Neural cell (in vitro differentiated cells): ENCODE results near the gene USP32.

Experiments
- EP300 ChIP-seq: fragments of 450-650 bp; conservative IDR thresholded peaks from 2 replicates; pipeline ENCODE4 v1.6.1; 2014; ENCODE audit warnings: antibody characterized with exemption, mild to moderate bottlenecking, moderate library complexity; ENCODE audit not compliant: poor library complexity, severe bottlenecking
- EZH2 ChIP-seq: fragments of 200-600, 300-800 bp; shearing (Covaris generic), sonication (generic); IDR thresholded peaks from 2 replicates; pipeline ENCODE4 v1.6.1; 2014; ENCODE audit warnings: antibody characterized with exemption, low read length, borderline replicate concordance, mild to moderate bottlenecking; ENCODE audit not compliant: insufficient read depth, poor library complexity, severe bottlenecking
- MXI1 ChIP-seq: fragments of 450-650 bp; conservative IDR thresholded peaks from 2 replicates; pipeline ENCODE4 v1.6.1; 2014; ENCODE audit warnings: antibody characterized with exemption, mild to moderate bottlenecking; ENCODE audit not compliant: poor library complexity, severe bottlenecking
- POLR2AphosphoS5 ChIP-seq: IDR thresholded peaks from 2 replicates; pipeline ENCODE4 v1.6.1; 2012
- RAD21 ChIP-seq: fragments of 450-650 bp; conservative IDR thresholded peaks from 2 replicates; pipeline ENCODE4 v1.6.1; 2014; ENCODE audit warnings: antibody characterized with exemption, mild to moderate bottlenecking, moderate library complexity
- SMC3 ChIP-seq: fragments of 450-650 bp; conservative IDR thresholded peaks from 2 replicates; pipeline ENCODE4 v1.6.1; 2014; ENCODE audit warnings: antibody characterized with exemption, mild to moderate bottlenecking, moderate library complexity; ENCODE audit not compliant: poor library complexity
- TAF1 ChIP-seq: IDR thresholded peaks from 2 replicates; pipeline ENCODE4 v1.6.1; 2012; ENCODE audit warnings: low read depth
- TF ChIP-seq, protein P1 (sequence below): fragments of 450-650 bp; IDR thresholded peaks from 2 replicates; pipeline ENCODE4 v1.5.1; 2014; ENCODE audit warnings: antibody characterized with exemption, mild to moderate bottlenecking, moderate library complexity; ENCODE audit not compliant: poor library complexity, severe bottlenecking
- TF ChIP-seq, protein P2 (sequence below): IDR thresholded peaks from 2 replicates; pipeline ENCODE4 v1.6.1; 2012; ENCODE audit warnings: borderline replicate concordance

DNA sequence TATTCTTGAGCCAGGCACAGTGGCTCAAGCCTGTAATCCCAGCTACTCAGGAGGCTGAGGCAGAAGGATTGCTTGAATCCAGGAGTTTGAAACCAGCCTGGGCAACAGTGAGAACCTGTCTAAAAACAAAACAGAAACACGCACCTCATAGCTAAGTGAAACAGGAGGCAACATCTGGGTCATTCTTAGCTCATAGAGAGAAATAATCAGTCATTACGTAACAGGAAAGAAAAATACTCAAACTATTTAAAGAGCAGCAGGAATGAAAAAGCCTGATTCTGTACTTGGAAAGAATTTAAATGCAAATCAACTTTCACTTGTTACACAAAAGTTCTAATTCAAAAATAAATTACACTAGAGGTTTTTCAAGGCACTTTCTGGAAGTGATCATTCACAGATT lies 47.6 kb upstream of the USP32 start:
- TF ChIP-seq, protein P1, sequence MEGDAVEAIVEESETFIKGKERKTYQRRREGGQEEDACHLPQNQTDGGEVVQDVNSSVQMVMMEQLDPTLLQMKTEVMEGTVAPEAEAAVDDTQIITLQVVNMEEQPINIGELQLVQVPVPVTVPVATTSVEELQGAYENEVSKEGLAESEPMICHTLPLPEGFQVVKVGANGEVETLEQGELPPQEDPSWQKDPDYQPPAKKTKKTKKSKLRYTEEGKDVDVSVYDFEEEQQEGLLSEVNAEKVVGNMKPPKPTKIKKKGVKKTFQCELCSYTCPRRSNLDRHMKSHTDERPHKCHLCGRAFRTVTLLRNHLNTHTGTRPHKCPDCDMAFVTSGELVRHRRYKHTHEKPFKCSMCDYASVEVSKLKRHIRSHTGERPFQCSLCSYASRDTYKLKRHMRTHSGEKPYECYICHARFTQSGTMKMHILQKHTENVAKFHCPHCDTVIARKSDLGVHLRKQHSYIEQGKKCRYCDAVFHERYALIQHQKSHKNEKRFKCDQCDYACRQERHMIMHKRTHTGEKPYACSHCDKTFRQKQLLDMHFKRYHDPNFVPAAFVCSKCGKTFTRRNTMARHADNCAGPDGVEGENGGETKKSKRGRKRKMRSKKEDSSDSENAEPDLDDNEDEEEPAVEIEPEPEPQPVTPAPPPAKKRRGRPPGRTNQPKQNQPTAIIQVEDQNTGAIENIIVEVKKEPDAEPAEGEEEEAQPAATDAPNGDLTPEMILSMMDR = no peak
- no peak for TF ChIP-seq EZH2
- TF ChIP-seq POLR2AphosphoS5 = no peak
- TF ChIP-seq, protein P2, sequence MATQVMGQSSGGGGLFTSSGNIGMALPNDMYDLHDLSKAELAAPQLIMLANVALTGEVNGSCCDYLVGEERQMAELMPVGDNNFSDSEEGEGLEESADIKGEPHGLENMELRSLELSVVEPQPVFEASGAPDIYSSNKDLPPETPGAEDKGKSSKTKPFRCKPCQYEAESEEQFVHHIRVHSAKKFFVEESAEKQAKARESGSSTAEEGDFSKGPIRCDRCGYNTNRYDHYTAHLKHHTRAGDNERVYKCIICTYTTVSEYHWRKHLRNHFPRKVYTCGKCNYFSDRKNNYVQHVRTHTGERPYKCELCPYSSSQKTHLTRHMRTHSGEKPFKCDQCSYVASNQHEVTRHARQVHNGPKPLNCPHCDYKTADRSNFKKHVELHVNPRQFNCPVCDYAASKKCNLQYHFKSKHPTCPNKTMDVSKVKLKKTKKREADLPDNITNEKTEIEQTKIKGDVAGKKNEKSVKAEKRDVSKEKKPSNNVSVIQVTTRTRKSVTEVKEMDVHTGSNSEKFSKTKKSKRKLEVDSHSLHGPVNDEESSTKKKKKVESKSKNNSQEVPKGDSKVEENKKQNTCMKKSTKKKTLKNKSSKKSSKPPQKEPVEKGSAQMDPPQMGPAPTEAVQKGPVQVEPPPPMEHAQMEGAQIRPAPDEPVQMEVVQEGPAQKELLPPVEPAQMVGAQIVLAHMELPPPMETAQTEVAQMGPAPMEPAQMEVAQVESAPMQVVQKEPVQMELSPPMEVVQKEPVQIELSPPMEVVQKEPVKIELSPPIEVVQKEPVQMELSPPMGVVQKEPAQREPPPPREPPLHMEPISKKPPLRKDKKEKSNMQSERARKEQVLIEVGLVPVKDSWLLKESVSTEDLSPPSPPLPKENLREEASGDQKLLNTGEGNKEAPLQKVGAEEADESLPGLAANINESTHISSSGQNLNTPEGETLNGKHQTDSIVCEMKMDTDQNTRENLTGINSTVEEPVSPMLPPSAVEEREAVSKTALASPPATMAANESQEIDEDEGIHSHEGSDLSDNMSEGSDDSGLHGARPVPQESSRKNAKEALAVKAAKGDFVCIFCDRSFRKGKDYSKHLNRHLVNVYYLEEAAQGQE = no peak
- no peak for TF ChIP-seq SMC3
- TF ChIP-seq RAD21 = no peak
- no peak for TF ChIP-seq EP300
- no peak for TF ChIP-seq MXI1
- no peak for TF ChIP-seq TAF1
